HG03139 (cell line): ENCODE measurements around the gene LIPM.

Experiments used
- ATAC-seq: cut with Tn5 transposase; IDR thresholded peaks from one replicate; pipeline ENCODE4 v1.9.1; 2021; ENCODE audit not compliant: unreplicated experiment

LIPM gene

GRCh38 chr10:88800152-88801125, 2.1 kb upstream of the LIPM start:
- no peak for ATAC-seq

- ATAC-seq, result no peak
Observed at GRCh38 chr10:88803641-88804040, 1.1 kb downstream of the LIPM start.

GRCh38 chr10:88804083-88804812, 1.7 kb downstream of the LIPM start:
- no peak for ATAC-seq

- ATAC-seq, result no peak
Observed at GRCh38 chr10:88805361-88805760, 2.8 kb downstream of the LIPM start.

- ATAC-seq, result no peak
Observed at GRCh38 chr10:88805924-88806323, 3.4 kb downstream of the LIPM start.

- no peak for ATAC-seq
Observed at GRCh38 chr10:88809621-88810020, 7.1 kb downstream of the LIPM start.

GRCh38 chr10:88810196-88810961, 7.8 kb downstream of the LIPM start:
- no peak for ATAC-seq

- no peak for ATAC-seq
Observed at GRCh38 chr10:88813200-88813599, 10.7 kb downstream of the LIPM start.

GRCh38 chr10:88819290-88819689, 16.8 kb downstream of the LIPM start:
- no peak for ATAC-seq

- no peak for ATAC-seq
Observed at GRCh38 chr10:88820748-88821401, 18.3 kb downstream of the LIPM start.

GRCh38 chr10:88826388-88826787, 23.9 kb downstream of the LIPM start:
- ATAC-seq, result no peak

GRCh38 chr10:88827671-88828070, 25.1 kb downstream of the LIPM start:
- no peak for ATAC-seq

GRCh38 chr10:88828310-88828709, 25.8 kb downstream of the LIPM start:
- no peak for ATAC-seq

- ATAC-seq, result no peak
Observed at GRCh38 chr10:88830643-88831268, 28.2 kb downstream of the LIPM start.

- no peak for ATAC-seq
Observed at GRCh38 chr10:88831709-88832108, 29.2 kb downstream of the LIPM start.

GRCh38 chr10:88832376-88832775, 29.8 kb downstream of the LIPM start:
- ATAC-seq, result no peak

GRCh38 chr10:88833156-88833555, 30.6 kb downstream of the LIPM start:
- ATAC-seq, result no peak

GRCh38 chr10:88833723-88834122, 31.2 kb downstream of the LIPM start:
- ATAC-seq, result no peak

- ATAC-seq, result peak; percentile 59
Observed at GRCh38 chr10:88835096-88835909, 32.8 kb downstream of the LIPM start.

- ATAC-seq, result no peak
Observed at GRCh38 chr10:88835910-88836221, 33.3 kb downstream of the LIPM start.
